Stimulated activated CD8-positive, alpha-beta memory T cell treated with anti-CD3 and anti-CD28 coated beads, Interleukin-7, amount 100 ng/mL, for 4 hours (primary cell): Measurements from ENCODE around the gene GSTA2.
"Not testable (repeated sequence)": the region's sequence is repeated elsewhere in the genome, so short reads cannot be mapped to it uniquely, and the experiment has no call there.

ENCODE experiments used
- DNase-seq, 2 donors: peaks; one replicate each; pipeline ENCODE4 v3.0.0-alpha.2; 2020; ENCODE audit warnings: low read depth in 2 of 2

GSTA2 gene

GRCh38 chr6:52760105-52760765 is 3.0 kb downstream of the GSTA2 start:
- no peak for DNase-seq

GRCh38 chr6:52759085-52759484 is 4.2 kb downstream of the GSTA2 start:
- no peak for DNase-seq

- DNase-seq = not testable (repeated sequence)
Measured at GRCh38 chr6:52757651-52758338, 5.5 kb downstream of the GSTA2 start.

- no peak for DNase-seq
Measured at GRCh38 chr6:52754443-52754842, 8.8 kb downstream of the GSTA2 start.

GRCh38 chr6:52753137-52753536 is 10.1 kb downstream of the GSTA2 start:
- not testable (repeated sequence) for DNase-seq

GRCh38 chr6:52752310-52752709 is 11.0 kb downstream of the GSTA2 start:
- DNase-seq = no peak

GRCh38 chr6:52749556-52750152 is 13.6 kb downstream of the GSTA2 start:
- DNase-seq = no peak

GRCh38 chr6:52747301-52747700 is 16.0 kb downstream of the GSTA2 start:
- not testable (repeated sequence) for DNase-seq

GRCh38 chr6:52746213-52746612 is 17.1 kb downstream of the GSTA2 start:
- DNase-seq = no peak

GRCh38 chr6:52745764-52746201 is 17.5 kb downstream of the GSTA2 start:
- no peak for DNase-seq

GRCh38 chr6:52741872-52742271 is 21.4 kb downstream of the GSTA2 start:
- DNase-seq = no peak

GRCh38 chr6:52739627-52740026 is 23.6 kb downstream of the GSTA2 start:
- DNase-seq = no peak

- no peak for DNase-seq
Measured at GRCh38 chr6:52739134-52739533, 24.1 kb downstream of the GSTA2 start.

- no peak for DNase-seq
Measured at GRCh38 chr6:52736145-52736544, 27.1 kb downstream of the GSTA2 start.

GRCh38 chr6:52735071-52735470 is 28.2 kb downstream of the GSTA2 start:
- DNase-seq = no peak

GRCh38 chr6:52734072-52734471 is 29.2 kb downstream of the GSTA2 start:
- no peak for DNase-seq

- no peak for DNase-seq
Measured at GRCh38 chr6:52733172-52733571, 30.1 kb downstream of the GSTA2 start.

- no peak for DNase-seq
Measured at GRCh38 chr6:52731719-52732118, 31.6 kb downstream of the GSTA2 start.

GRCh38 chr6:52729576-52729975 is 33.7 kb downstream of the GSTA2 start:
- no peak for DNase-seq

- DNase-seq = no peak
Measured at GRCh38 chr6:52728394-52728793, 34.9 kb downstream of the GSTA2 start.

GRCh38 chr6:52727908-52728307 is 35.4 kb downstream of the GSTA2 start:
- no peak for DNase-seq

- no peak for DNase-seq
Measured at GRCh38 chr6:52726741-52727535, 36.3 kb downstream of the GSTA2 start.
